GM19043 (cell line): ENCODE measurements around the gene ANXA11.

Experiments used
- ATAC-seq: cut with Tn5 transposase; IDR thresholded peaks from one replicate; pipeline ENCODE4 v1.9.1; 2021; ENCODE audit warnings: low read depth; ENCODE audit not compliant: unreplicated experiment

Gene ANXA11

DNA sequence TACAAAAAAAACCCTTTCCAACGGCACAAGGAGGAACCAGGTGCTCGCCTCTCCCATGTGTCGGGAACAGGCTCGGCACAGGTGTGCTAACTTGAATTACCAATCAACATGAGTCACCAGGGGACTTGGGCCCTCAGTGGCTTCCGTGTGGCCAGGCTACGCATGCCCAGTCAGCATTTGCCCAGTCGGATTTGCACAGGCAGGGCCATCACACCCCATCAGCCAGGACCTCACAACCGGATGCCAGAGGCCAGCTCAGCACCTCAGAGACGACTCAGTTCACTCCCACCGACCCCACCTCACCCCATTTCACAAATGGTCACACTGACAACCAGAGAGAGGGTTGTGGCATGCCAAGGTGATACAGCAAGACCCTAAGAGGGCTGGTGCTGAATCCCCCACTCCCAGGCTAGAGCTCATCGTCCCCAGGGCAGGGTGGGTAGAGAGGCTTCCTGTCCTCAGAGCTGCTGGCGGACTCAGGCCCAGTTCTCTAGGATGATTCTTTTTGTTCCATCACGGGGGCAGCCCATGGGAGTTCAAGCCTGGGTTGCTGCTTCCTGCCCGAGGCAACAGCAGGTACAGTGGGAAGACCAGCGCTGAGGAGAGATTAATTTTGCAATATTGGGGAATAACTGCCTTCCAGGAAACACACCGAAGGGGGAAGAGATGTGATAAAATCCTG lies 13.6 kb downstream of the ANXA11 start:
- ATAC-seq, result no peak

DNA sequence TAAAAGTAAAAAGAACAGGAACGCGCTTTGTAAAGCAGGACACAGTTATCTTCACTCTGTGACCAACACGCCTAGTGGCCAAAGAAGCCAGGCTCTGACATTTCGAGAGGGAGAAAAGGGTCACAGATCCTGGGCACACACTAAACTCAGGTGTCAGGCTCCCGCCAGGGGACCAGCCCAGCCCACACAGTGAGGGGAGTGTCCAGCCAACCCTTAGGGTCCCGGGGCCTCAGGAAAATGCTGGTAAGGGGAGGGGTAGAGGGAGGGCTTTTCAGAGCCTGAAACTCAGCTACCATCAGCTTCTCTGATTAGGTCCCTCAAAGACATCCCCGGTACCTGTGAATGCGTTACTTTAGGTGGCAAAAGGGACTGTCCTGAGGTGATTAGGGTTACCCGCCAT lies 16.6 kb downstream of the ANXA11 start:
- no peak for ATAC-seq

DNA sequence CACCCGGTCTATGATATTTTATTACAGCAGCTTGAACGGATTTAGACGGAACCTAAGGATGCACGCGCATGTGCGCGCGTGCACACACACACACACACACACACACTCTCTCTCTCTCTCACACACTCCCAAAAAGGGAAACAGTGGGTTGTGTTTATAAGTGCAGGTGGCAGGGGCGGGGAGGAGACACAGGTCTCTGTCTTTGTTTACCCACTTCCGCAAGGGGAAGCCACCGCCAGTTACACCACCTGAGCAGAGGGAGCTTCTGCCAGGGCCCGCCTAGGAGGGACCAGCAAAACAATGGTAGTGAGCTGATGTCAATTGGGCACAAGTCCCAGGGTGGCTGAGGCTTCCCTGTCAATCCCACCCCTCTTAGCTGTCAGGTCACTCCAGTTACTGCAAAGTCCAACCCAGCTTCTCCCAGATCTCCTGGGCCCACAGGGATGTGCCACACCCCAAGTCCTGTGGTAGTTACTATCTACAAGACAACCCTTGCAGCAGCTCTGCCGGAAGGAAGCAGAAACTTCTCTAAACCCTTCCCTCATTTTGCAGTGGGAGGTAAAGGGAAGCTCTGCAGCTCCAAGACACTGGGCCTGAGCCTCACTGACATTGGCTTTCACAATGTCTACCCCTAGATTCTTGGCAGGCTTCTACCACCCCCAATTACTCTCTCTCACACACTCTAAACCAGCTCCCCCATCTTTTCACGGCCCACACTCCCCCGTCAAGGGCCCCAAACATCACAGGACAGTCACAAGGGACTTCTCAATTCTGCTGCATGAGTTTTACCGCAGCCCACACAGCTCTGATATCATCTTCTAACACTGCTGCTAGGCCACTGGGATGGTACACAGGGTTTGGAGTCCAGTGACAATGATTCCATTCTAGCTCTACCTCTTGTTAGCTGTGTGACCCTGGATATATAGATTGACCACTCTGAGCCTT lies 17.6 kb downstream of the ANXA11 start:
- peak; percentile 91 for ATAC-seq

DNA sequence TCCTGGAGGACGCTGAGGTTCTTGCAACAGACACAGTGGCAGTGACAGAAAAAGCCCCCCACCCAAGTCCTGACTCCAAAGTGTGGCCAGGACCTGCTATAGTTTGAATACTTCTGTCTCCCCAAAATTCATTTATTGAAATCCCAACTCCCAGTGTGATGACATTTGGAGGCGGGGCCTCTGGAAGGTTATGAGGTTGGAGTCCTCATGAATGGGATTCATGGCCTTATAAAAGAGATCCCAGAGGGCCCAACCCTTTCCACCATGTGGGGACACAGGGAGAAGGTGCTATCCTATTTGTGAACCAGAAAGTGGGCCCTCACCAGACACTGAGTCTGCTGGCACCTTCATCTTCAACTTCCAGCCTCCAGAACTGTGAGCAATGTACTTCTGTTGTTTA lies 18.3 kb downstream of the ANXA11 start:
- no peak for ATAC-seq

DNA sequence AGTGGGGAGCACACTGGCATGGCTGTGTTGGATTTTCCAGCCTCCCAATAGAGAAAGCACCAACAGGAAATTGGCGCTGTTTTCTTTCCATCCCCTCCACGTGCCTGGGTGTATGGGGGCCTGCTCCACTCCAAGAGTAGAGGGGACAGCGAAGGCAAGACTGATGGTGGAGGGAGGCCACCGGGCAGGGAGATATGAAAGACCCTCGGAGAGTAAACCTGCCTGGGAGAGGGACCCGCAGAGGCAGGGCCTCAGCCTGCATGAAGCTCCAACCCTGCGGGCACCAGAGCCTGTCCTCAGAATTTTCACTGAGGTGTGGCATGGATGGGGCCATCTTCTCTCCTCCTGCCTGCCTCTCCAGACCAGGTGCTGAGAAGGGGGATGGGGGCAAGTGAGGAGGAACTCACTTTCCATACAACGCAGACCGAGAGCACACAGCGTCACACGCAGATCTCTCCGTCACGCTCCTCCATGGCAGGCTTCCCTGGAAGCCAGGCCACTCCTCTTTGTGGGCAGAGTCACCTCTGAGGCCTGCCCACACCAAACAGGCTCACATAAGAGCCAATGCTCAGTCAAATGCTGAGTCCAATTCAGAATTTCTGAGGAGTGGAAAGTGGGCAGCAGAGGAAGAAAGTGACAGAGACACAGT lies 18.8 kb downstream of the ANXA11 start:
- no peak for ATAC-seq

DNA sequence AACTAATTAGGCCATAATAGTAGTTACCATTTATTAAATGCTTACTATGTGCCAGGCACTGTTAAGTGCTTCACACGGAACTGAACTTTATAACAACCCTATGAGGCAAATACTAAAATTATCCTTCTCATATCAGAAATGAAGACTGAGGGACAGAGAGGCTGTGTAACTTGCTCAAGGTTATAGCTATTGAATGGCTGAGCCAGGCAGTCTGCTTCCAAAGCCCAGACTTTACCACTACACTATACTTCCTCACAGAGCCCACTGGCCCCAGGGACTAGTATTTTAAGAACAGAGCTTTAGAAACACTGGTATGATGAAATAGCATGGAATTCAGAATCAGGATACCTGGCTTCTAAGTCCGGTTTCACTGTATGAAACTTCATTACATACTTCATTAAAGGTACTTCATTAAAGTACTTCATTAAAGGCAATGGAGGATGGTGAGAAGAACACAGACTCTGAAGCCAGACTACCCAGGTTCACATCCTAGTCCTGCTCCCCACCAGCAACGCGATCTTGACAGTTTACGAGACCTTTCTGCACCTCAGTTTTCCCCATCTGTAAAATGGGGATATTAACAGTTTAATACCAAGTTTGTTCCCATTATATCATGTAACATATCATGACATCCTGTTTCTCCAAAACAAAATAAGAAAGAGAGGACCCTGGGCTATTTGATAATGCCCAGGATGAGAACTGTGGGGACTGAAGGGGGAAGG lies 19.6 kb downstream of the ANXA11 start:
- ATAC-seq, result no peak

DNA sequence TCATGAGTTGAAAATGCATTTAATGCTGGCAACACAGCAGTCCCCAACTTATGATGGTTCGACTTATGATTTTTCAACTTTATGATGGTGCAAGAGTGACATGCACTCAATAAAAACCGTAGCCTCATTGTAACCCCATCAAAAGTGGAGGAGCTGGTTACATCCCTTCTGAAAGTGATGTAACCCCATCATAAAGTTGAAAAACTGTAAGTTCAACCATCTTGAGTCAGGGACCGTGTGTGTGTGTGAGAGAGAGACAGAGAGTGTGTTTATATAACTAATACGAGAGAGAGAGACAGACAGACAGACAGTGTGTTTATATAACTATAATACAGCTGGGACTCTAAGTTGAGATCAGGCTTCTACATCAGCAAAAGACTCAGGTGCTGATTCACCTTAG lies 21.0 kb downstream of the ANXA11 start:
- no peak for ATAC-seq

DNA sequence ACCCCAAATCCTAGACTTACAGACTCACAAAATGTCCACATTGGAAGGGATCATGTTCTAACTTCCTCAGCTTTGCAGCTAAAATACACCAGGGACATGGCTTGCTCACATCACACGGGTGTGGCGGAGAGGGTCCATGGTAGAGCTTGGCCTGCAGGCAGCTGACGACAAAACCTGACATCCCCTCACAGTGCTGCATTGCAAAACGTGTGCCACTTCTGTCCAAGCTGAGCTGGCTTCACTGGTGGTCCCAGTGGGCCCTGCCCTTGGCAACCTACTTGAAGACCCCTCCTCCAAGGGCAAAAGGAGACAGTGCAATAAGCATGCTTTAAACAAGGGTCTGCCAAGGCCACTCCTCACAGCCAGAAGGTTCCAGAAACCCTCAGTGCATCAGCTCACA lies 21.9 kb downstream of the ANXA11 start:
- no peak for ATAC-seq

DNA sequence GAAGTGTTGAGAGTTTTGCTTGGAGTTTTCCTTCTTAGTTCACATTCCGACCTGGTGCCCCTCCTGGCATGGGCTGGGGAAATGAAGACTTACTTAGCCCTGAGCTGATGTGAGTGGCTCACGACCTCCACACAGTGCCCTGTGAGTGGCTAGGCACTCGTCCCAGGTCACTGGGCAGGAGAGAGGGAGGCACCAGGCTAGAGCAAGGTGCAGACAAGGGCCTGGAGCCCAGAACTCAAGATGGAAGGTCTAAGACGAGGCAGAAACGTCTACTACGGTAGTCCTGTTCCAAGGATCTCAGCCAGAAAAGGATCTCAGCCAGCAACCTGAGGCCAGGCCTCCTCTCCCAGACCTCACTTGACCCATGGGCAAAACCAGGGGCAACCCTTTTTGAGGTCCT lies 22.4 kb downstream of the ANXA11 start:
- no peak for ATAC-seq

DNA sequence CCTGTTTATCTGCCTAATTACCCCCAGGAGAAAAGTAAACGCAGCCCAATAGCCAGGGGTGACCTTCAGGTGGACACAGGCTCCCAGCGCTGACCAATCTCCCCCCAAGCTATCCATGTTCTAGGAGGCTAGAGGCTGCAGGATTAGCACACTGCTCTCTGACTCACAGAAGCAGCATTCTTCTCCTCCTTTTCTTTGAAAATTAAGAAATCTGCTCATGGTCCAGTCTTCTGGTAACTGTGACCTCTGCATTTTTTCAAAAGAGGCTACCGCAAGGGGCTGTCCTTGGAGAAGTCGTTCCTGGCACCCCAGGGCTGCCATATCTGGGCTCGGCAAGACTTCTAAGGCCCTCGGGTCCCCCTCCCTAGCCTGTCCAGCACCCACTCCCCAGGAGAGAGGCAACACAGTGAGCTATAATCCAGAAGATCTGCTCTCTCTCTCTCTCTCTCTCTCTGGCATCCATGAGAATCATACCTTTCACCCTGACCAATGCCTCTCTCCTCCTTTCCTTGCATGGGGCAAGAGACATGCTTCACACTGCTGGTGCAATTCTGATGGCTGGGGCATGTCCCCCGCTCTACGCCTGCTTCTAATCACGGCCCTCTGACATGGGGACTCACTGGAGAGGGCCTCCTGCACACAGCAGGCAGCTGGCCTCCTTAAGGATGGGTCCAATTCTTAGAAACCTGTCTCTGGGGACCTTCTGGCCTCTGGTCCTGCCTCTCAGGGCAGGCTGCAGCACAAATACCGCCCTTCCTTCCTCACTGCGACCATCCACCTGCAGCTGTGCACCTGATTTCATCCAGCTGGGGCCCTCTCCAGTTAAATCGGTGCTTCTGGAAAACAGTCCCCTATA lies 27.3 kb downstream of the ANXA11 start:
- no peak for ATAC-seq

DNA sequence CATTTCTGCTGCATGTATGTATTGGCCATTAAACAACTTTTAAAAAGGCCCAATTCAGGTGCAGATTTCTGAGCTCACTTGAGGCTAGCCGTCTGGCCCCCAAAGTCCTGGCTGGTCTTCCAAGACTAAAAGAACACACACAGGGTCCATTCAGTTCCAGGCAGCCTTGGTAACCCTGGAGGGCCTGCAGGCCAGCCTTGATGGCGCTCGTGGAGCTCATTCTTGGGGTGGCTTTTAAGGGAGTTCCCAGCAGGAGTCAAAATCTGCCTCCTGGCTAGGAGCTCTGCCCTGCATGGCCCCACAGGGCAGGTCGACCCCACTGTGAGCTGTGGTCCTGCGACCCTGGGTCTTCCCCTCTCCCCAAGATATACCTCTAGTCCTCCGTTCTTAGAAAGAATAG lies 28.8 kb downstream of the ANXA11 start:
- no peak for ATAC-seq

DNA sequence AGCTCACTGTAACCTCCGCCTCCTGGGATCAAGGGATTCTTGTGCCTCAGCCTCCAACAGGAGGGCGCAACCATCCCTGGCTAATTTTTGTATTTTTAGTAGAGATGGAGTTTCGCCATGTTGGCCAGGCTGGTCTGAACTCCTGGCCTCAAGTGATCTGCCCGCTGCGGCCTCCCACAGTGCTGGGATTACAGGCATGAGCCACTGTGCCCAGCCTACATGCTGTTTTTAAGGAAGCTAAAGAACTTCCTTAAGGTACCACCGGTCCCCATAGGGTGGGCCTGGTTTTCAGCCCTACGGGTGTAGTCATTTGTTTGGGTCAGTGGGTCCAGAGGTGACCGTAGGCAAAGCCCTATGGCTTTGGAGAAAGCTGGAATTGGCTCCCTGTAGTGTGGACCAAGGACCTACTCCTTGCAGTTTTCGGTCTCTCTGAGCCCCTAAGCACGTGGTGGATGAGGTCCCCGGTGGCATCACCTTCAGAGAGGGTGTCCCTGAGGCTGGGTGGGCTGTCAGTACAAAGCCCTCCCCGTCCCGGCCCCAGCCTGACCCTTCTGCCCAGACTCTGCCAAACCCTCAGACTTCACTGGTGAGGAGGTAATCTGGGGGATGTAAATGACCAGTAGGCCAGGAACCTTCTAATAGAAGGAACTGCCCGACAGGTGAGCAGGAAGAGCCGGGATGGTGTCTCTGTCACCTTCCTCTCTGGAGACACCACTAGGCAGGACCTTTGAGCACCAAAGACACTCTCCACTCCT lies 30.5 kb downstream of the ANXA11 start:
- no peak for ATAC-seq

DNA sequence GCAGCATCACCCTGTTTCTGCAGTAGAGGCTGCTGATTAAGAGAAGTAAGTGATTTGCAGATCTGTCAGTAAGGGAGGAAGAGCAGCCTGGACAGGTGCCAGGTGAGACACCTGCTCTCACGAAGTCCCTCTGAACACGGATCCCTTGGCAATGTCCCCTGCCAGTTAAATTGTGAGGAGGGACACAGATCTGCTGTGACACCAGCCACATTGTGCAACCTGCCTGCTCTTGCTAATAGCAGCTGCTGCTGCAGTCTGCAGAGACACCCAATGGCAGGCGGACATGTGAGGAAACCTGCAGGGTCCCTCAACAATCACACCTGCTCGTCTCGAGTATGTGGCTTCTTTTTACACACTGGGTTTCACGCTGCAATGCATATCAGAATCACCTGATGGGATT lies 31.9 kb downstream of the ANXA11 start:
- ATAC-seq, result no peak

DNA sequence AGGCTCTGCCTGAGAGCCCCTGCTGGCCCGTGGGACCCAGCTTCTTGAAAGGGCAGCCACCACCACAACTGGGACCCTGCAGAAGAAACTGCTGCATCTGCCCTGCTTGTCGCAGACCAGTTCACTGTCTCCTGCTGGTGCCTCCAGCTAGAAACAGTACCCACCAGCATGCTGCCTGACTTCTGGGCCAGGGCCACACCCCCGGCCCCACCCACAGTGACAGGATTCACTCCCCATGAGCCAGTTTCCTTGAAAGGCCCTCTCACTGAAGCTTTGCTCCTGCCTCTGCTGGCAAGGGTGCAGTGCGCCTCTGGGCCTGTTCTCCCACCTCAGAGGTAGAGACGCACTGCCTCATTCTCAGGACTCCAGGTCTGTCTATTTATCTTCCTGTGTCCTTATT lies 32.4 kb downstream of the ANXA11 start:
- ATAC-seq, result no peak

DNA sequence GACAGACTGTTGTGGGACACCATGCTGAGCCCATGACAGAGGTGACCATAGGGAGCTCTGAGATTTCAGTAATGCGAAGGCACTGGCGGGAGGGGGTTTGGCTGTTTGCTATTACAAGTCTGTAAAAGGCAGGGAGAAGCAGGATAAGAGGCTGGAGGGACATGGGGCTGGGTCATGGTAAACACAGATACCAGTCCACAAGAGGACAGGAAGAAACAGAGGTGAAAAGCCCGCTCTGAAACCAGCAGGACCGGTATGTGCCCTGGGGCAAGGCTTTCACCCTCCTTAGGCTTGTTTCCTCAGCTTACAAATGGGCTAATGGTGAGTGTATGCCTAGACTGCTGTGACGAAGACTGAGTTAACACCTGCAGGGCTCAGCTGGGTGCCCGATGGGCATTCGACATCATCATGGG lies 34.1 kb downstream of the ANXA11 start:
- ATAC-seq, result no peak

DNA sequence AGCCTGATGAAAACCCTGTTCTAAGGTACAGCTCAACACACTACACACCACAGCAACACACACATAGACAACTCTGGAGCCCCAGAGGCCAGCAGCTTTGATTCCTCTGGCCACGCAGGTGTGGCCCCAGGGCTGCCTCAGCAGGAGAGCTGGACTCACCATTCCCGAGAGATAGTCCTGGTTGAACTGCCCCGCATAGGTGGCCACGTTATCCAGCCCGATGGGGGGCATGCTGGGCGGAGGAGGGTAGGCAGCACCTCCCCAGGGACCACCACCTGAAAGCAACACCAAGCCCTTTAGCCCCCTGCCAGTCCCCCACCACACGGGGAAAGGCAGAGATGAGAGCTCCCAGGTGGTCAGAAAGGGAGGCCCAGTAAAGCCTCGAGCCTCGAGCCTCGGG lies 34.7 kb downstream of the ANXA11 start:
- ATAC-seq, result no peak

DNA sequence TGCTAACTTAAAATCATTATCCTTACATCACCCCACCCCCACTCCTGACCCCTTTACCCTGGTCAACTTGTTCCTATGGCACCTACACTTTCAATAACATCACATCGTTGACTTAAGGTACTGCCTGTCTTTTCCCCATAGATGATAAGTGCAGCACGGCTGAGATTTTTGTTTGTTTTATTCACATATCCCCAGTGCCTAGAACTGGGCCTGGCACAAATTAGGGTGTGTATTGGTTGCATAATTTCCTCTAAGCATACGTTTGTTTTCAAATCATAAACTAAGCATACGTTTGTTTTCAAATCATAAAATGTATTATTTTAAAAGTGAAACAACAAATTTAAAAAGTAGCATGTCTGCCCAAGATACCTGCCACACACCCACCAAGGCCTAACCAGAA lies 35.3 kb downstream of the ANXA11 start:
- ATAC-seq, result no peak

DNA sequence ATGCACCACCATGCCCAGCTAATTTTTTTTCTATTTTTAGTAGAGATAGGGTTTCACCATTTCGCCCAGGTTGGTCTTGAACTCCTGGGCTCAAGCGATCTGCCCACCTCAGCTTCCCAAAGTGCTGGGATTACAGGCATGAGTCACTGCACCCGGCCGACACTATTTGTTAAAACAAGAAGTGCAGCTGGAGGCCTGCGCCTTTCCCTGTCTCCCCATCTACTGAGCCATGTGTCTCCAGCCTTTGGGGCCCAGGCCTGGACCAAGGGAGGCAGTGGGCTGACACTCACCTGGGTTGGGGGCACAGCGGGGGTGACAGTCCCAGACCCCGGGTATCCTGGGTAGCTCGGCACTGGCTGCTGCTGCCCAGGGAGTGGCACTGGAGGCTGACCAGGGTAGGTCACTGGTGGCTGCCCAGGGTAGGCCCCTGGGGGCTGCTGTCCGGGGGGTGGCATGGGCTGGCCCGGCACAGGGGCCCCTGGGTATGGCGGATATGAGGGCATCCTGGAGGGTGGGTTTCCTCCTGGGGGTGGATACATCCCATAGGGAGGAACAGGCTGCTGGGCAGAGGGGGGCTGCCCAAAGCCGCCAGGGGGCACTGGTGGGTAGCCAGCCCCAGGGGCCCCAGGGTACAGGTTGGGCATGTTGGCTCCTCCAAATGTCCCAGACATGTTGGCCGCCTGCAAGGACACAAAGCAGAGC lies 36.5 kb downstream of the ANXA11 start:
- no peak for ATAC-seq

DNA sequence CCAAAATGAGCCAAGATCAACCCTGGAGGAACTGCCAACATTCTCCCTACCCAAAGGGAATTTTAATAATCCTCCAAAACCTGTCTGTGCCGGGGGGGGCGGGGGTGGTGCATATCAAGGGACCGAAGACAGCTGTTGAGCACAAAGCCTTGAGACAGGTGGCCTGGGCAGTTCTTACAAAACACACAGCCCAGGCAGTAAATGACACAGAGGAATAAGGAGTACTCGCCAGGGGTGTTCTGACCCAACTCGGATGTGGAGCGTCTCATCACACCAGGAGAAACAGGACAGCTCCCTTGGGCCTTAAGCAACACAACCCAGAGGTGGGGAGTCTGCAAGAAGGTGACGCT lies 37.2 kb downstream of the ANXA11 start:
- ATAC-seq, result no peak
